Measurements from ENCODE around the gene RGS3.

Gene RGS3

DNA sequence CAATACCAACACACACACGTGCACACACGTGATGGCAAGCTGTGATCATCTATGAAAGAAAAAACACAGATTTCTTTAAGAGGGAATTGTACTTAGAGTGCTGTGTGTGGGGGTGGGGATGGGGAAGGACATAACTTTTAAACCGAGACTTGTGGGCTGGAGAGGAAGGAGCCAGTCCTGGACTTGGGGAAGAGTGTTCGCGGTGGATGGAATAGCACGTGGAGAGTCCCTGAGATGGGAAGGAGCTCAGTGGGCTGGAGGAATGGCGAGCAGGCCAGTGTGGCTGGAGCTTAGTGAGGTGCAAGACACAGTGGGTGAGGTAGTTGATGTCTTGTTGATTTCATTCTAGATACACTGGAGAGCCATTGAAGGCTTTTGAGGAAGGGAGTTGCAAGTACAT, 78.5 kb downstream of the RGS3 start:
- no peaks in the 10 kb centered on the region for H3K9me2 ChIP-seq (ENCODE audit: low read depth, low read length)
- peaks cover 9% of the 10 kb centered on the region for H3K4me1 ChIP-seq (ENCODE audit: insufficient read depth, low read length, severe bottlenecking)
- H3K9ac ChIP-seq (ENCODE audit: low read length) = no peak overlapping the region
- no peaks in the 10 kb centered on the region for H3K36me3 ChIP-seq (ENCODE audit: insufficient read depth, low read length)
- no peaks in the 10 kb centered on the region for H4K20me1 ChIP-seq (ENCODE audit: insufficient read depth, low read length)
- no peaks in the 10 kb centered on the region for H3F3A ChIP-seq (ENCODE audit: insufficient read depth, low read length)
- H3K79me2 ChIP-seq (ENCODE audit: insufficient read depth, low read length) = no peaks in the 10 kb centered on the region
- H3K4me3 ChIP-seq (ENCODE audit: low read depth, low read length, poor library complexity, severe bottlenecking) = no peak overlapping the region
- H2AFZ ChIP-seq (ENCODE audit: low read length) = no peak overlapping the region
- no peaks in the 10 kb centered on the region for H3K27me3 ChIP-seq (ENCODE audit: insufficient read depth, low read length)
- no peak overlapping the region for H3K4me2 ChIP-seq (ENCODE audit: low read length)
- no peak for TF ChIP-seq EZH2 (IDR thresholded peaks at IDR 0.05; ENCODE audit: borderline replicate concordance, low read length)
- TF ChIP-seq, protein P1, sequence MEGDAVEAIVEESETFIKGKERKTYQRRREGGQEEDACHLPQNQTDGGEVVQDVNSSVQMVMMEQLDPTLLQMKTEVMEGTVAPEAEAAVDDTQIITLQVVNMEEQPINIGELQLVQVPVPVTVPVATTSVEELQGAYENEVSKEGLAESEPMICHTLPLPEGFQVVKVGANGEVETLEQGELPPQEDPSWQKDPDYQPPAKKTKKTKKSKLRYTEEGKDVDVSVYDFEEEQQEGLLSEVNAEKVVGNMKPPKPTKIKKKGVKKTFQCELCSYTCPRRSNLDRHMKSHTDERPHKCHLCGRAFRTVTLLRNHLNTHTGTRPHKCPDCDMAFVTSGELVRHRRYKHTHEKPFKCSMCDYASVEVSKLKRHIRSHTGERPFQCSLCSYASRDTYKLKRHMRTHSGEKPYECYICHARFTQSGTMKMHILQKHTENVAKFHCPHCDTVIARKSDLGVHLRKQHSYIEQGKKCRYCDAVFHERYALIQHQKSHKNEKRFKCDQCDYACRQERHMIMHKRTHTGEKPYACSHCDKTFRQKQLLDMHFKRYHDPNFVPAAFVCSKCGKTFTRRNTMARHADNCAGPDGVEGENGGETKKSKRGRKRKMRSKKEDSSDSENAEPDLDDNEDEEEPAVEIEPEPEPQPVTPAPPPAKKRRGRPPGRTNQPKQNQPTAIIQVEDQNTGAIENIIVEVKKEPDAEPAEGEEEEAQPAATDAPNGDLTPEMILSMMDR (IDR thresholded peaks at IDR 0.05; ENCODE audit: low read length) = no peak
- no peak overlapping the region for H3K27ac ChIP-seq (ENCODE audit: low read depth, low read length, poor library complexity, severe bottlenecking)
- H3K9me3 ChIP-seq (ENCODE audit: low read length) = no peaks in the 10 kb centered on the region

DNA sequence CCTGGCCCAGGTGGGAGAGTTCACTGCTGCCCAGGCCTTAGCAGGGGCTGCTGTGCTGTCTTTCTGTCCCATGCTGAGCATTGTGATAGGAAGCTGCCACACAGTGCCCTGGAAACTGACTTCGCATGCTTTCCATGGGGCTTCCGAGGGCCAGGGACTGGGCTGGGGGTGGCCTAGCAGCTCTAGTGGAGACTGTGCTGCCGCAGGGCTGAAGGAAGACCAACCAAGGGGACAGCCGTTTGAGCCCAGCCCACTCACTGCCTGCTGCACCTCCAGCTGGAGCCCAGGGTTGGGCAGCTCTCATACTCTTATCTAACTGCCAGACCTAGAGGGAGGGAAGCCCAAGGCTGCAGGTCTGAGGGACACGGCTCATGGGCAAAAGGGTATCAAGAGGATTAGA, 79.2 kb downstream of the RGS3 start:
- Histone ChIP-seq H2AFZ (ENCODE audit: low read length) (no peak overlapping the region), H3K9me2 (ENCODE audit: low read depth, low read length) (no peaks in the 10 kb centered on the region), H4K20me1 (ENCODE audit: insufficient read depth, low read length) (no peaks in the 10 kb centered on the region), H3K4me1 (ENCODE audit: insufficient read depth, low read length, severe bottlenecking) (peaks cover 9% of the 10 kb centered on the region), H3K27ac (ENCODE audit: low read depth, low read length, poor library complexity, severe bottlenecking) (no peak overlapping the region), H3K4me2 (ENCODE audit: low read length) (no peak overlapping the region), H3K27me3 (ENCODE audit: insufficient read depth, low read length) (no peaks in the 10 kb centered on the region), H3K9me3 (ENCODE audit: low read length) (no peaks in the 10 kb centered on the region), H3K4me3 (ENCODE audit: low read depth, low read length, poor library complexity, severe bottlenecking) (no peak overlapping the region), H3K9ac (ENCODE audit: low read length) (no peak overlapping the region), H3K79me2 (ENCODE audit: insufficient read depth, low read length) (no peaks in the 10 kb centered on the region), H3F3A (ENCODE audit: insufficient read depth, low read length) (no peaks in the 10 kb centered on the region), H3K36me3 (ENCODE audit: insufficient read depth, low read length) (no peaks in the 10 kb centered on the region)
- TF ChIP-seq, protein P1 (IDR thresholded peaks at IDR 0.05; ENCODE audit: low read length) = no peak
- no peak for TF ChIP-seq EZH2 (IDR thresholded peaks at IDR 0.05; ENCODE audit: borderline replicate concordance, low read length)

DNA sequence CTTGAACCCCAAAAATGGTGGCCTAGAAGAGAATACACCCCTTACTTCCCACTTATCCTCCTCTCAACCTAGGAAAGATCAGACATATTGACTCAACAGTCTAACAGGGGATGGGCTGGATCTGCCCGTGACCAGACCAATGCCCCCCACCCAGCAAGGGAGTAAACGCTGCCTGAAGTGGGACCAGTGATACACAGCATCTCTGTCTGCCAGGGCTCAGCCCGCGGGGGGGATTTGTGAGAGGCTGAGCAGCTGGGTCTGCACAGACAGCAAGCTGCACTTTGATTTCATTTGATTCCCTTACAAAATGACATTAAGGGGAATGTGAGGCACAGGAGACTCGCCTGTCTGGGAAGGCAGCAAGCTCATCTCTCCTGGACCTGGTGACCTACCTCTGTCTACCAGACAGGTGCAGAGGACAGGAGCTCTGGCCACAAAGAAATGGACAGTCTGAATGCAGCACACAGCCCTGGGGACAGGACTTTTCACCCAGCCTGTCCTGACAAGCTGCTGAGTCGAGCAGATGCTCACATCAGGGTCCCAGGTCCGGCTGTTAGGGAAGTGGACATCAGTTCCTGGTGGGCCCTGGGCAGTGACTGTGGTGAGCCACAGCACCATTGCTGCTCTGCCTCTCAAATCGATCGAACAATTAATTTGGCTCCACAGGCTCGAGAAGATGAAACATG, 79.9 kb downstream of the RGS3 start:
- Histone ChIP-seq H3K9me2 (ENCODE audit: low read depth, low read length) (no peaks in the 10 kb centered on the region), H4K20me1 (ENCODE audit: insufficient read depth, low read length) (no peaks in the 10 kb centered on the region), H3K4me2 (ENCODE audit: low read length) (no peak overlapping the region), H3K4me3 (ENCODE audit: low read depth, low read length, poor library complexity, severe bottlenecking) (no peak overlapping the region), H3F3A (ENCODE audit: insufficient read depth, low read length) (no peaks in the 10 kb centered on the region), H3K9me3 (ENCODE audit: low read length) (no peaks in the 10 kb centered on the region), H3K9ac (ENCODE audit: low read length) (no peak overlapping the region), H3K79me2 (ENCODE audit: insufficient read depth, low read length) (no peaks in the 10 kb centered on the region), H3K27me3 (ENCODE audit: insufficient read depth, low read length) (no peaks in the 10 kb centered on the region), H3K27ac (ENCODE audit: low read depth, low read length, poor library complexity, severe bottlenecking) (no peak overlapping the region), H3K36me3 (ENCODE audit: insufficient read depth, low read length) (no peaks in the 10 kb centered on the region), H3K4me1 (ENCODE audit: insufficient read depth, low read length, severe bottlenecking) (peaks cover 12% of the 10 kb centered on the region), H2AFZ (ENCODE audit: low read length) (no peak overlapping the region)
- TF ChIP-seq, protein P1 (IDR thresholded peaks at IDR 0.05; ENCODE audit: low read length) = no peak
- TF ChIP-seq EZH2 (IDR thresholded peaks at IDR 0.05; ENCODE audit: borderline replicate concordance, low read length) = no peak
